ENCODE measurements around the gene MMP14. TPM values are rescaled to one million over a fixed set of nuclear protein-coding genes. Genes with fewer than 3 reads are reported as not detected.

The MMP14 gene
- total RNA-seq, 1 experiment from 2014 or later, result 143 TPM

DNA sequence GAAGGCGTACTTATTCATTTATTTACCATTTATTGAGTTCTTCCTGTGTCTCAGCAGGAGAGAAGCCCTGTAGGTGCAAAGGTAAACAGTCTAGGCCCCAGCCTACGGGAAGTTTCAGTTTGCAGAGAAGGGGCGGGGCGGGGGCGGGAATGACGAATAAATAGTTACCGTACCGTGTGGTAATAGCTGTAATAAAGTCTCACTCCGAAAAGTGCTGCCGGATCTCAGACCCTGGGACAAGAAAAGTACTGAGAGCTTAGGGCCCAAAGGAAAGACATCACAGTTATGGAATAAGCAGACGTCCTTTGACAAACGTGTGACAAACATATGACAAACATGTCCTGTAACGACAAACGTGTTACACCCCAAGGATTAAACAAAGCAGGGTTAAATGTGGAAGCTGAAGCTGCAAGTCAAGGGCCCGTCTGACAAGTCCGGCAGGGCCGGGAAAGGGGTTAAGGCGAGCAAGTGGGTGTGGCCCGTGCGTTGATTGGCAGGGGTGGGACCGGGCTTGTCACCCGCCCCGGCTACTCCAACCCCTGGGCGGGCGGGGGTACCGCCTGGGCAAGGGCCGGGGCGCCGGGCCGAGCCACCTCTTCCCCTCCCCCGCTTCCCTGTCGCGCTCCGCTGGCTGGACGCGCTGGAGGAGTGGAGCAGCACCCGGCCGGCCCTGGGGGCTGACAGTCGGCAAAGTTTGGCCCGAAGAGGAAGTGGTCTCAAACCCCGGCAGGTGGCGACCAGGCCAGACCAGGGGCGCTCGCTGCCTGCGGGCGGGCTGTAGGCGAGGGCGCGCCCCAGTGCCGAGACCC lies 35.0 kb downstream of the MMP14 start, which contains the start of gene LRP10:
LRP10 (plus strand) TSS at position 517 of the 809 bp plus-strand sequence. CDS start 564 bp downstream, outside the sequence.
- in situ Hi-C loops (cut with HindIII; ENCODE audit: low pct_unique_long_range_greater_than_20kb, low sequenced_read_pairs), result no loop called here
- DNase-seq (ENCODE audit: low read depth, low spot score), result peak; percentile 89

DNA sequence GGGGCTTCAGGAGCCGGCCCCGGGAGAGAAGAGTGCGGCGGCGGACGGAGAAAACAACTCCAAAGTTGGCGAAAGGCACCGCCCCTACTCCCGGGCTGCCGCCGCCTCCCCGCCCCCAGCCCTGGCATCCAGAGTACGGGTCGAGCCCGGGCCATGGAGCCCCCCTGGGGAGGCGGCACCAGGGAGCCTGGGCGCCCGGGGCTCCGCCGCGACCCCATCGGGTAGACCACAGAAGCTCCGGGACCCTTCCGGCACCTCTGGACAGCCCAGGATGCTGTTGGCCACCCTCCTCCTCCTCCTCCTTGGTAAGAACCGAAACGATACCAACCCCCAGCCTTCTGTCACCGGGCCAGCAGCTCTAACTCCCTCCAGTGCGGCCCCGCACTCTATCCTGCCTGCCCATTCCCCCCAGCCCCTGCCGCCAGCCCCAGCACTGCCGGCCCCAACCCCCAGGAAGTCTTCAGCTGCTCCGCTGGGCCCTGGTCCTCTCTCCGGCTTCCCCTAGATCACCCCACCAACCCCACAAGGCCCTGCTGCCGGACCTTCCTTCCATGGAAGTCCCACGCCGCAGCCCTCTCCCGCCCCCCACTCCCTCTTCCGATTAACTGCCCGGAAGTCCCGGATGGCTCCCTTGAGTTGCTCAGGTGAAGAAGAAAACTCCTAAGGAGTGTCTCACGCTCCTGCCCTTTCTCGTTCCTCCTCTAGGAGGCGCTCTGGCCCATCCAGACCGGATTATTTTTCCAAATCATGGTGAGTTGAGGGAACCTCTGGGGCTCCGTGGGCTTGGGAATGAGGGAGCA lies 35.8 kb downstream of the MMP14 start:
- in situ Hi-C loops (cut with HindIII; ENCODE audit: low pct_unique_long_range_greater_than_20kb, low sequenced_read_pairs), result no loop called here
- DNase-seq (ENCODE audit: low read depth, low spot score), result peak; percentile 85

- in situ Hi-C loops (cut with HindIII; ENCODE audit: low pct_unique_long_range_greater_than_20kb, low sequenced_read_pairs), result no loop called here
- DNase-seq (ENCODE audit: low read depth, low spot score), result no peak
Observed at GRCh38 chr14:22872833-22873520, 36.6 kb downstream of the MMP14 start.

DNA sequence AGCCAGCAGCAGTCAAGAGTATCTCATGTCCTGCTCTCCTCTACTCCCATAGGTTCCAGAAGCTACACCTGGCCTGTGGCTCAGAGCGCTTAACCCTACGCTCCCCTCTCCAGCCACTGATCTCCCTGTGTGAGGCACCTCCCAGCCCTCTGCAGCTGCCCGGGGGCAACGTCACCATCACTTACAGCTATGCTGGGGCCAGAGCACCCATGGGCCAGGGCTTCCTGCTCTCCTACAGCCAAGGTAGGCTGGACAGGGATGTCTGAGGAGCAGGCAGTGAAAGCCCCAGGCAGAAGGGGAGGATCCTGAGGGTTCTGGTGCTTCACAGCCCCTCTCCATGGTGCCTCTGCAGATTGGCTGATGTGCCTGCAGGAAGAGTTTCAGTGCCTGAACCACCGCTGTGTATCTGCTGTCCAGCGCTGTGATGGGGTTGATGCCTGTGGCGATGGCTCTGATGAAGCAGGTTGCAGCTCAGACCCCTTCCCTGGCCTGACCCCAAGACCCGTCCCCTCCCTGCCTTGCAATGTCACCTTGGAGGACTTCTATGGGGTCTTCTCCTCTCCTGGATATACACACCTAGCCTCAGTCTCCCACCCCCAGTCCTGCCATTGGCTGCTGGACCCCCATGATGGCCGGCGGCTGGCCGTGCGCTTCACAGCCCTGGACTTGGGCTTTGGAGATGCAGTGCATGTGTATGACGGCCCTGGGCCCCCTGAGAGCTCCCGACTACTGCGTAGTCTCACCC lies 38.8 kb downstream of the MMP14 start:
- no peak for DNase-seq (ENCODE audit: low read depth, low spot score)
- in situ Hi-C loops (cut with HindIII; ENCODE audit: low pct_unique_long_range_greater_than_20kb, low sequenced_read_pairs), result no loop called here

DNA sequence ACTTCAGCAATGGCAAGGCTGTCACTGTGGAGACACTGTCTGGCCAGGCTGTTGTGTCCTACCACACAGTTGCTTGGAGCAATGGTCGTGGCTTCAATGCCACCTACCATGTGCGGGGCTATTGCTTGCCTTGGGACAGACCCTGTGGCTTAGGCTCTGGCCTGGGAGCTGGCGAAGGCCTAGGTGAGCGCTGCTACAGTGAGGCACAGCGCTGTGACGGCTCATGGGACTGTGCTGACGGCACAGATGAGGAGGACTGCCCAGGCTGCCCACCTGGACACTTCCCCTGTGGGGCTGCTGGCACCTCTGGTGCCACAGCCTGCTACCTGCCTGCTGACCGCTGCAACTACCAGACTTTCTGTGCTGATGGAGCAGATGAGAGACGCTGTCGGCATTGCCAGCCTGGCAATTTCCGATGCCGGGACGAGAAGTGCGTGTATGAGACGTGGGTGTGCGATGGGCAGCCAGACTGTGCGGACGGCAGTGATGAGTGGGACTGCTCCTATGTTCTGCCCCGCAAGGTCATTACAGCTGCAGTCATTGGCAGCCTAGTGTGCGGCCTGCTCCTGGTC lies 39.4 kb downstream of the MMP14 start:
- in situ Hi-C loops (cut with HindIII; ENCODE audit: low pct_unique_long_range_greater_than_20kb, low sequenced_read_pairs), result no loop called here
- no peak for DNase-seq (ENCODE audit: low read depth, low spot score)

GRCh38 chr14:22877000-22877501 lies 40.7 kb downstream of the MMP14 start:
- no peak for DNase-seq (ENCODE audit: low read depth, low spot score)
- in situ Hi-C loops (cut with HindIII; ENCODE audit: low pct_unique_long_range_greater_than_20kb, low sequenced_read_pairs), result no loop called here

DNA sequence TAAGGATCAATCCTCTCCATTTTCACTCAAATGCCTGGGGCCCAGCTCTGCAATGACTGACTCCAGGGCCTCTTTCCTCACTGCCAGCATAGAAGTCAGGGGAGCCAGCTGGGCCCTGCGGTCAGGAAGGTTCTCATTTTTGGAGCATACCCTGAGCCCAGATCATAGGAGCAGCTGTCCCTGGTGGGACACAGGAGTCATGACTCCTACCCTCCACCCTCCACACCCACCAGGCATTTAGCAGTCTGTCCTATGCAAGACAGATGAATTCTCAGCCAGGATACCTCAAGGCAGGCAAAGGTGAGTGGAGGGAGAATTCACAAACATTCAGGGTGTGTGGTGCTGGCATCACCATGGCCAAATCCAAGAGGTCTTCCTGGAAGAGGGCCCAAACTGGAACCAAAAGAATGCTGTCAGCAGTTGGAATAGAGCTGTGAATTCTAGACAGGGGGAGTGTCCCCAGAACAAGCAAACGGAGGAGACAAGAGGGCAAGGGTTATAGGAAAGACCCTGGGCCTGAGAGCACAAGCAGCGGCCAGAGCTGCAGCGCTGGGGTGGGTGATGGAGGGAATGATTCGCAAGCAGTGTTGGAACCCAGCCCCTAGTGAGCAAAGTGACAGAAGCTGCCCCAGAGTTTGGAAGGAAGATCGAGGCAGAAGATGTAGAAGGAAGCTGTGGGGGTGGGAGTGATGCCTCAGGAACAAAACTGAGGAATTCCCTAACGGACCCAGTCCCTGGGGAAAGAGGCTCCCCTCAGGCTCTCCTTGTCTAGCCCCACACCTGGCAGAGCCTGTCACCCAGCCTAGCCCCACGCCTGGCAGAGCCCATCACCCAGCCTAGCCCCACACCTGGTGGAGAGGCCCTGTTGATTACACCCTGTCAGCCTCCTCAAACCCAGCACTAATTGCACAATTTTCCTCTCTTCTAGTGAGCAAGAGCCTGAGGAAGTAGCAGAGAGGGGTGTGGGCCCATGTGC lies 42.2 kb downstream of the MMP14 start:
- in situ Hi-C loops (cut with HindIII; ENCODE audit: low pct_unique_long_range_greater_than_20kb, low sequenced_read_pairs), result no loop called here
- DNase-seq (ENCODE audit: low read depth, low spot score), result no peak

- DNase-seq (ENCODE audit: low read depth, low spot score), result no peak
- in situ Hi-C loops (cut with HindIII; ENCODE audit: low pct_unique_long_range_greater_than_20kb, low sequenced_read_pairs), result no loop called here
Observed at GRCh38 chr14:22882064-22882463, 45.7 kb downstream of the MMP14 start.

- peak; percentile 8 for DNase-seq (ENCODE audit: low read depth, low spot score)
- in situ Hi-C loops (cut with HindIII; ENCODE audit: low pct_unique_long_range_greater_than_20kb, low sequenced_read_pairs), result no loop called here
Observed at GRCh38 chr14:22882529-22883172, 46.3 kb downstream of the MMP14 start.

DNA sequence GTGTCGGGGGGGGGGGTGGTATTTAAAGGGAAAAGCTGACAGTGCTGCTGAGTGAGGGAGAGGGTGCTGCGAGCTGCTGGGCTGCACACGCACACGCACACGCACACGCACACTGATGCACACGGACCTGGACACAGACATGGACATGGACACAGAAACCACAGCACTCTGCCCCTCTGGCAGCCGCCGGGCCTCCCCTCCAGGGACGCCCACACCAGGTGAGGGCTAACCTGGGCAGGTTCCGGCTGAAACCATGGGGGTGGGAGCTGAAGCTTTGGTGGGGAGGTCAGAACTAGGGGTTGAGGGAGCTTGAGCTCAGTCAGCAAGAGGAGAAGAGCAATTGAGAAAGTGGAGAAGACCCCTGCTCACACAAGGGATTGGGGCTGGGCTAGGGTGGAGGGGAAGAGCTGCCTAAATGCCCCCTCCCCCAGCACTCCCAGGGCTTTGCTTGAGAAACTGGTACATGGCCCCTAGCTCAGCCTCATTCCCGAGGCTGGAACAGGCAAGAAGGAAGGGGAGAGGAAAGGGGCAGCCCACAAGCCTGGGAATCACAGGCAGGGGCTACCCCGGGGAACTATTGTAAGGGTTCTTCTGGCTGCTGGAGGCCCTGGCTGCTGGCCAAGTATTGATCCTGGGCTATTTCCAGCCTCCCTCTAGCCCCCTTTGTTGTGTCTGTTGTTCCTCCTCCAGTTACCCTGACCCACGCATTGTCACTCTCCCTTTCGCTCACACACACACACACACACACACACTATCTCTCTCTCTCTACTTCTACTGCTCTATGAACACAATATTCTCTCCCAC lies 47.0 kb downstream of the MMP14 start, which contains the start of gene REM2:
REM2 (plus strand) TSS at position 50 of the 804 bp plus-strand sequence; CDS start at position 116, 66 bp downstream.
- DNase-seq (ENCODE audit: low read depth, low spot score), result no peak
- in situ Hi-C loops (cut with HindIII; ENCODE audit: low pct_unique_long_range_greater_than_20kb, low sequenced_read_pairs), result no loop called here

- no peak for DNase-seq (ENCODE audit: low read depth, low spot score)
- in situ Hi-C loops (cut with HindIII; ENCODE audit: low pct_unique_long_range_greater_than_20kb, low sequenced_read_pairs), result no loop called here
Observed at GRCh38 chr14:22884076-22884737, 47.8 kb downstream of the MMP14 start.

DNA sequence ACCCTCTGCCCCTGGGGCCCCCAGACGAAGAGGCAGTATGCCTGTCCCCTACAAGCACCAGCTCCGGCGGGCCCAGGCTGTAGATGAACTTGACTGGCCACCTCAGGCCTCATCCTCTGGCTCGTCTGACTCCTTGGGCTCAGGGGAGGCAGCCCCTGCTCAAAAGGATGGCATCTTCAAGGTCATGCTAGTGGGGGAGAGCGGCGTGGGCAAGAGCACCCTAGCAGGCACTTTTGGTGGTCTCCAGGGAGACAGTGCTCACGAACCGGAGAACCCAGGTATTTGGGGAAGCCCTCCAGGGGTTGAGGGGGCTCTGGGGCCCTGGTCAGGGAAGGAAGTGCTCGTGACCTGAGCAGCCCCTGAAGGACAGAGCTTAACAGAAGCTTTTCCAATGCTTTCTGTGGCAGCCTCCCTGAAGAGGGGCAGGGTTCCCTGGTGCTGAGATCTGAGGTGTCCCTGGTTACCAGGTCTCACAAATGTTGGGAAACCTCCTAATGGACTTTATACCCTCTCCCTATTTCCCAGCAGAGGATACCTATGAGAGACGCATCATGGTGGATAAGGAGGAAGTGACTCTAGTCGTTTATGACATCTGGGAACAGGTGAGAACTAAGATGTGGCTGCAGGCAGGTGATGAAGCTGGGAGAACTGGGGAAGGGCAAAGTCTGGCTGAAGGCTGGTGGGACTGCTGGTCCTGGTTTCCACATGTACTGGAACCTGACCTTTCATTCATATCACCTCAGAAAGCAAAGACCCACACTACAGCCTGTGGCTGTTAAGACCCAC lies 48.5 kb downstream of the MMP14 start:
- in situ Hi-C loops (cut with HindIII; ENCODE audit: low pct_unique_long_range_greater_than_20kb, low sequenced_read_pairs), result no loop called here
- no peak for DNase-seq (ENCODE audit: low read depth, low spot score)

GRCh38 chr14:22885975-22886374 lies 49.6 kb downstream of the MMP14 start:
- DNase-seq (ENCODE audit: low read depth, low spot score), result no peak
- in situ Hi-C loops (cut with HindIII; ENCODE audit: low pct_unique_long_range_greater_than_20kb, low sequenced_read_pairs), result no loop called here

Data from SK-MEL-5 (cell line).